Measurements from ENCODE around the gene MCRIP1. TPM values are rescaled to one million over a fixed set of nuclear protein-coding genes. Genes with fewer than 3 reads are reported as not detected.
A peak's percentile ranks its signal among the peaks of the same experiment; 100 is the strongest.

MCRIP1 gene
- total and polyA plus RNA-seq, 9 of the 15 experiments (the other 6 are each of a cell fraction or from before 2014, with no cell fraction given), result 0.39 to 35.8 (median 9.7) TPM

DNA sequence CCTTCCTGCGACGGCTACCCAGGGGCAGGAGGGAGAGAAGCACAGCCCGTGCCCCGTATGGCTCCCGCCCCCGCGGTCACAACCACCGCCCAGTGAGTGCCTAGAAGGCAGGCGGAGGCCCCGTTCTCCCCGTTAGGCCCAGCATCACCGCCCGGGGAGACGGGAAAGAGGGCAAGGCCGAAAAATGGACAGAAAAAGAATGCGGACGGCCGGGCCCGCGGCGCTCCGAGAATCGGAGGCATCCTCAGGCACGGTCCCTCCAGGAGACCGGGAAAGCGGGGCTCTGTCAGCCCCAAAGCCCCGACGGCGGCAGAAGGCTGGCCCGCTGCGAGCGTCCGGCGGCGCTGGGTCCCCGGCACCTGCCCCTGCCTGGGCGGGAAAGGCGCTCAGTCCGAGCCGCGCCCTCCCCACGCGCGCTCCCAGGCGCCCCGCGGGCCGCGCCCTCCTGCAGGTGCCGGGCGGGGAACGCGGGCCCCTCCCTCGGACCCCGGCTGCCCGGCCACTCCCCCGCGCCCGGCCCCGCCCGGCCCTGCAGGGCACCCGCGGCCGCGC lies 407 bp downstream of the MCRIP1 start (continued):
- TF ChIP-seq ZBTB7A (IDR thresholded peaks at IDR 0.05; ENCODE audit: borderline replicate concordance, control insufficient read depth, low read depth, low read length) (peak; percentile 68; the same call in 1 of the 2 replicates), CTBP1 (IDR thresholded peaks at IDR 0.05; ENCODE audit: borderline replicate concordance) (peak; percentile 86), SAP30 (IDR thresholded peaks at IDR 0.05; ENCODE audit: borderline replicate concordance, insufficient read depth, low read depth, low read length, poor library complexity, severe bottlenecking) (peak; percentile 39), GATAD2B (IDR thresholded peaks at IDR 0.05; ENCODE audit: borderline replicate concordance) (peak; percentile 90), TCF7L2 (IDR thresholded peaks at IDR 0.05; ENCODE audit: low read depth, low read length) (no peak), NBN (IDR thresholded peaks at IDR 0.05; ENCODE audit: low read depth) (no peak), HNRNPLL (IDR thresholded peaks at IDR 0.05; ENCODE audit: low read depth, low read length, poor library complexity, severe bottlenecking) (no peak), POLR2G (IDR thresholded peaks at IDR 0.05; ENCODE audit: low read depth, low read length) (peak; percentile 73), MCM5 (IDR thresholded peaks at IDR 0.05; ENCODE audit: low read depth) (no peak), SMARCE1 (IDR thresholded peaks at IDR 0.05) (0 out of 2 replicates have a peak, but pooled peaks have one; percentile 4), ARHGAP35 (IDR thresholded peaks at IDR 0.05; ENCODE audit: partially characterized antibody) (no peak), NCOA6 (IDR thresholded peaks at IDR 0.05) (peak; percentile 65), E2F6 (IDR thresholded peaks at IDR 0.05; ENCODE audit: borderline replicate concordance in 1 of 2, extremely low read depth in 1 of 2, insufficient read depth in 1 of 2, insufficient read length in 1 of 2, low read depth in 1 of 2, low read length in 1 of 2, poor library complexity in 1 of 2, severe bottlenecking in 1 of 2) (peak; percentile 85 to 96), TEAD4 (IDR thresholded peaks at IDR 0.05; ENCODE audit: low read length) (no peak), TEAD4 (CRISPR knock-in tag; IDR thresholded peaks at IDR 0.05; ENCODE audit: borderline replicate concordance) (0 out of 2 replicates have a peak, but pooled peaks have one; percentile 55), E2F3 (CRISPR knock-in tag; IDR thresholded peaks at IDR 0.05) (peak; percentile 71), THRB (CRISPR knock-in tag; conservative IDR thresholded peaks at IDR 0.05) (no peak), SRSF1 (IDR thresholded peaks at IDR 0.05; ENCODE audit: low read depth, low read length) (no peak), MLLT1 (IDR thresholded peaks at IDR 0.05) (0 out of 4 replicates have a peak, but pooled peaks of 1 of the 2 experiments have one; percentile 6)
- TF ChIP-seq, protein P1, sequence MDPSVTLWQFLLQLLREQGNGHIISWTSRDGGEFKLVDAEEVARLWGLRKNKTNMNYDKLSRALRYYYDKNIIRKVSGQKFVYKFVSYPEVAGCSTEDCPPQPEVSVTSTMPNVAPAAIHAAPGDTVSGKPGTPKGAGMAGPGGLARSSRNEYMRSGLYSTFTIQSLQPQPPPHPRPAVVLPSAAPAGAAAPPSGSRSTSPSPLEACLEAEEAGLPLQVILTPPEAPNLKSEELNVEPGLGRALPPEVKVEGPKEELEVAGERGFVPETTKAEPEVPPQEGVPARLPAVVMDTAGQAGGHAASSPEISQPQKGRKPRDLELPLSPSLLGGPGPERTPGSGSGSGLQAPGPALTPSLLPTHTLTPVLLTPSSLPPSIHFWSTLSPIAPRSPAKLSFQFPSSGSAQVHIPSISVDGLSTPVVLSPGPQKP (CRISPR knock-in tag; IDR thresholded peaks at IDR 0.05), result no peak
- TF ChIP-seq, protein P2, sequence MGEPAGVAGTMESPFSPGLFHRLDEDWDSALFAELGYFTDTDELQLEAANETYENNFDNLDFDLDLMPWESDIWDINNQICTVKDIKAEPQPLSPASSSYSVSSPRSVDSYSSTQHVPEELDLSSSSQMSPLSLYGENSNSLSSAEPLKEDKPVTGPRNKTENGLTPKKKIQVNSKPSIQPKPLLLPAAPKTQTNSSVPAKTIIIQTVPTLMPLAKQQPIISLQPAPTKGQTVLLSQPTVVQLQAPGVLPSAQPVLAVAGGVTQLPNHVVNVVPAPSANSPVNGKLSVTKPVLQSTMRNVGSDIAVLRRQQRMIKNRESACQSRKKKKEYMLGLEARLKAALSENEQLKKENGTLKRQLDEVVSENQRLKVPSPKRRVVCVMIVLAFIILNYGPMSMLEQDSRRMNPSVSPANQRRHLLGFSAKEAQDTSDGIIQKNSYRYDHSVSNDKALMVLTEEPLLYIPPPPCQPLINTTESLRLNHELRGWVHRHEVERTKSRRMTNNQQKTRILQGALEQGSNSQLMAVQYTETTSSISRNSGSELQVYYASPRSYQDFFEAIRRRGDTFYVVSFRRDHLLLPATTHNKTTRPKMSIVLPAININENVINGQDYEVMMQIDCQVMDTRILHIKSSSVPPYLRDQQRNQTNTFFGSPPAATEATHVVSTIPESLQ (CRISPR knock-in tag; IDR thresholded peaks at IDR 0.05), result 0 out of 2 replicates have a peak, but pooled peaks have one; percentile 9

Data from K562 (cell line).